HepG2 (cell line): Measurements from ENCODE around the gene CRAT.

Experiments
- POLR2A ChIP-seq, 2 experiments: IDR thresholded peaks; 2 replicates each; pipeline ENCODE4 v1.6.1; 2011; ENCODE audit warnings: low read depth in 2 of 2, low read length in 2 of 2, mild to moderate bottlenecking in 1 of 2, moderate library complexity in 1 of 2; ENCODE audit not compliant: insufficient read depth in 1 of 2
- POLR2AphosphoS5 ChIP-seq: IDR thresholded peaks from 2 replicates; pipeline ENCODE4 v1.6.1; 2012; ENCODE audit warnings: low read depth, low read length
- SP2 ChIP-seq: sonication (generic); formaldehyde crosslinking; IDR thresholded peaks from 2 replicates; pipeline ENCODE4 v1.5.1; 2020; ENCODE audit warnings: mild to moderate bottlenecking, missing genetic modification reagents
- TEAD2 ChIP-seq: sonication (generic); formaldehyde crosslinking; IDR thresholded peaks from 2 replicates; pipeline ENCODE4 v1.9.0; 2021; ENCODE audit warnings: missing genetic modification reagents
- ZBTB46 ChIP-seq: sonication (generic); formaldehyde crosslinking; IDR thresholded peaks from 2 replicates; pipeline ENCODE4 v1.4.0; 2020; ENCODE audit warnings: mild to moderate bottlenecking, missing genetic modification reagents, borderline replicate concordance
- ZNF12 ChIP-seq: sonication (generic); formaldehyde crosslinking; IDR thresholded peaks from 2 replicates; pipeline ENCODE4 v1.5.0; 2020; ENCODE audit warnings: missing genetic modification reagents

GRCh38 chr9:129139993-129140396 lies 29.4 kb upstream of the CRAT start:
- TF ChIP-seq TEAD2 (CRISPR knock-in tag): no peak
- no peak for TF ChIP-seq SP2
- no peak for TF ChIP-seq ZBTB46
- no peak for TF ChIP-seq ZNF12 (CRISPR knock-in tag)
- TF ChIP-seq POLR2A (IDR thresholded peaks at IDR 0.05; ENCODE audit: insufficient read depth in 1 of 2, low read depth in 2 of 2, low read length in 2 of 2): peak; percentile 75 to 78
- peak; percentile 80 for TF ChIP-seq POLR2AphosphoS5
